GM15510 (cell line): ENCODE measurements around the gene PCYOX1L.

ENCODE experiments used
- POLR2A ChIP-seq: IDR thresholded peaks from 3 replicates; pipeline ENCODE4 v1.6.1; 2011; ENCODE audit warnings: borderline replicate concordance; ENCODE audit not compliant: insufficient read length; ENCODE audit errors: extremely low read depth

PCYOX1L gene

GRCh38 chr5:149353911-149354310 is 3.9 kb upstream of the PCYOX1L start:
- TF ChIP-seq POLR2A = no peak

DNA sequence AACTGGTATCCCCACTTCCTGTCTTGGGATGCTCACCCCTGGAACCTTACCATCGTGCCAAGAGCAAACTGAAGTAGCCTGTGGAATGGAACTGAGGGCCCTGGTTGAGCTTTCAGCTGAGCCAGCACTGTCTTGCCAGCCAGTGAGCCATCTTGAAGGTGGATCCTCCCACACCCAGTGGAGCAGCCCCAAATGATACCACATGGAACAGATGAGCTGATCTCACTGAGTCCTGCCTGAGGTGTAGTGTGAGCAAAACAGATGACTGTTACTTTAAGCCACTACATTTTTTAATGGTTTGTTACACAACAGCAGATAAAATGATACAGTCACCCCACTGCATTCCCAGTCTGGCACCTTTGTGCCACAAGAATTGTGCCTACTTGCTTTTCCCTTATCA is 2.2 kb upstream of the PCYOX1L start:
- TF ChIP-seq POLR2A = no peak

GRCh38 chr5:149356391-149356790 is 1.5 kb upstream of the PCYOX1L start:
- no peak for TF ChIP-seq POLR2A

DNA sequence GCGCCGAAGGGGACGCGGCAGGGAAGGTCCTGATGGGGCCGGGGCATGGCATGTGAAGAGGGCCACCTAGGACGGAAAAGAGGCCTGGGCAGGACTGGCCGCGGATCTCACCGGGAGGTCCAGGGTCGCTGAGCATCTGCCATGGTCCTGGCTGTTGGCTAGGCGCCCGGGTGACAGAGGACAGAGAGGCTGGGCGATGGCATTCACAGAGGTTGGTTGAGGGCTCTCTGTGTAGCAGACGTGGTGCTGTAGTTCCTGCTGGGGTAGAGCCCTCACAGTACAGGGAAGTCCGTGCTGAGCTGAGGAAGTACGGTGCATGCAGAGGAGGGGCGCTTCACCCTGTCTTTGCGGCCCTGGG is 427 bp downstream of the PCYOX1L start:
- TF ChIP-seq POLR2A = no peak

DNA sequence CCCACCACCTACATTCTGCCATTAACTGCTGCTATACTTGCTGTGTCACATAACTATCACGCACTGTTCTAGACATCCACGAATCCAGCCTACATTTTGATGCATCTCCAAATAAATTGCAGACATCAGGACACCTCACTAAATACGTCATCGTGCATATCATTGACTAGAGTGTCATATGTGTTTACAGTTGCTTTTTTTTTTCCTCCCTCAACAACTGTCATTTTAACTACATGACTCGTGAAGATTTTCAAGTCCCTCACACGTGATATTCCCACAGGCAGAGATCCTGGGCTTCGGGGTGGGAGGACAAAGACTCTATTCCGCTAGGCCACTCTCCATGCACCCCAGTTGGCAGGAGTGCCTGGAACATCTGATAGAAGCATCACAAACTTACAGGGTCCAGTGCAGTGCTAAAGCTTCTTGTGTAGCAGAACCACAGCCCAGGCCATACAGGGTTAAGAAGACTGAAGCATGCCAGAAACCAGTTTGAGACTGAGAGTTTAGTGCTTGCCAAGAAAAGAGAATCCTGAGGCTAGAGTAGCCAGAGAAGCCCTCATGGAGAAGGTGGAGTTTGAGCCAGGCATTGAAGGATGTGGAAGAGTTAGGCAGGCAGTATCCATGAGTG is 1.1 kb downstream of the PCYOX1L start:
- TF ChIP-seq POLR2A = no peak

- TF ChIP-seq POLR2A = no peak
Observed at GRCh38 chr5:149360272-149360671, 2.4 kb downstream of the PCYOX1L start.

DNA sequence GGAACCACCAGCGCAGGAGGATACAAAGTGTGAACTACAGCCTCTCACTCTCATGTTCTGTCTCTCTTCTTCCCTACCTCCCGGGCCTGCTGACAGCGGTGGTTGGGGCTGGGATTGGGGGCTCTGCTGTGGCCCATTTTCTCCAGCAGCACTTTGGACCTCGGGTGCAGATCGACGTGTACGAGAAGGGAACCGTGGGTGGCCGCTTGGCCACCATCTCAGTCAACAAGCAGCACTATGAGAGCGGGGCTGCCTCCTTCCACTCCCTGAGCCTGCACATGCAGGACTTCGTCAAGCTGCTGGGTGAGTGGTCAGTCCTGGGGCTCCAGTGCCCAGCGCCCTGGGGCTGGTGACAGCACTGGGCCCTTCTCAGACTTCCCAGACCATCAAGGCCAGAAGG is 4.7 kb downstream of the PCYOX1L start:
- no peak for TF ChIP-seq POLR2A

DNA sequence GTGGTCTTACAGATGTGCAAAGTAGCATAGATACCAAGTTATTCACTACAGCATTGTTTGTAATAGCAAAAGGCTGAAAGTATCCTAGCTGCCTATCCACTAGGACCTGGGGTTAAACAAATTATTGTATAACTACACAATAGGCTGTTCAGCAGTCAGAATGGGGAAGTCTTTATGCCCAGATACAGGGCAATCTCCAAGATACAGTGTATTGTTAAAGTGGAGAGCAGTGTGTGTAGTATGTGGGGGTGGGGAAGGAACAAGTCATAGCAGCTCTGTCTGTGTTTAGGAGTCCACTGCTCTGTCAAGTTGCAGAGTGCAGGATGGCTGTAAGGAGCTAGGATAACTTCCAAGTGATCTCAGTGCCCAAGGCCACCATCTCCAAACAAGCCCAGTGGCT is 5.5 kb downstream of the PCYOX1L start:
- TF ChIP-seq POLR2A = no peak

- no peak for TF ChIP-seq POLR2A
Observed at GRCh38 chr5:149363936-149364335, 6.1 kb downstream of the PCYOX1L start.

GRCh38 chr5:149364719-149365118 is 6.9 kb downstream of the PCYOX1L start:
- no peak for TF ChIP-seq POLR2A

DNA sequence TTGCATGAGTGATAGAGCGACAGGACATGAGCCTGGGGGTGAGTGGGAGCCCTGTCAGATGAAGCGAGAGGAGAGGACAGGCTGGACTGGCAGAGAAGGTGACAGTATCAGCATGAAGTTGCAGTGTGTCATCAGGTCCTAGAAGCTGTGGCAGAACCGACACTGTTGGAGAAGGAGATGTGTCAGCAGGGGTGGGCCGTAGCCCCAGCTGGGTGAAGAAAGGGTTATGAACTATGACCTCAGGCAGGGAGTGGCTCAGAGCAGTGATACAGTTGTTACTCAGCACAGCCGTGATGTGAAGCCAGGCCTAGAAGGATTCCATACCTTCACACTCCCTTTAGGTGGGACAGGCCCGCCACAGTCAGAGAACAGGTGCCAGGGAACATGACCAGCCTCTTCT is 7.6 kb downstream of the PCYOX1L start:
- no peak for TF ChIP-seq POLR2A

GRCh38 chr5:149366169-149366729 is 8.4 kb downstream of the PCYOX1L start:
- no peak for TF ChIP-seq POLR2A

- TF ChIP-seq POLR2A = no peak
Observed at GRCh38 chr5:149367249-149367971, 9.6 kb downstream of the PCYOX1L start.

- TF ChIP-seq POLR2A = no peak
Observed at GRCh38 chr5:149367972-149368645, 10.3 kb downstream of the PCYOX1L start.

DNA sequence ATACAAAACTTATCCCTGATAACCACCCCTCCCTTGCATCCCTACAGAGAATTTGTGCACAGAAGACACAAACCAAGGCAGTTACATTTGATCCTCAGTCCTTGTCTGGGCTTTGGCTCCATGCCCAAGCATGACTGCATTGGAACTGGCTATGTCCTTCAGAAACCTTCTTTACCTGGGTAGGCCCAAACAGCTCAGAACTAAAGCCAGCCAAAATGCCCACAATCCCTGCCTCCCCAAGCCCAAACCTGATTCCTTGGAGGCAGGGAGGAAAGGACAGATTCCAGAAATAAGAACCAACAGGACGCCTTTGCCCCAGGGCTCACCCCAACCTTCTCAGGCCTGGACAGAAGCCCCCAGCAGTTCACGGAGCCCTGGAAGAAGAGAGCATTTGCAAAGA is 13.0 kb downstream of the PCYOX1L start:
- no peak for TF ChIP-seq POLR2A
